ENCODE data around the gene CARD8. TPM values are rescaled to one million over a fixed set of nuclear protein-coding genes. Genes with fewer than 3 reads are reported as not detected.

The CARD8 gene
- total and polyA plus RNA-seq, 2 donors from 2014 or later = 11.4 to 53.1 TPM

DNA sequence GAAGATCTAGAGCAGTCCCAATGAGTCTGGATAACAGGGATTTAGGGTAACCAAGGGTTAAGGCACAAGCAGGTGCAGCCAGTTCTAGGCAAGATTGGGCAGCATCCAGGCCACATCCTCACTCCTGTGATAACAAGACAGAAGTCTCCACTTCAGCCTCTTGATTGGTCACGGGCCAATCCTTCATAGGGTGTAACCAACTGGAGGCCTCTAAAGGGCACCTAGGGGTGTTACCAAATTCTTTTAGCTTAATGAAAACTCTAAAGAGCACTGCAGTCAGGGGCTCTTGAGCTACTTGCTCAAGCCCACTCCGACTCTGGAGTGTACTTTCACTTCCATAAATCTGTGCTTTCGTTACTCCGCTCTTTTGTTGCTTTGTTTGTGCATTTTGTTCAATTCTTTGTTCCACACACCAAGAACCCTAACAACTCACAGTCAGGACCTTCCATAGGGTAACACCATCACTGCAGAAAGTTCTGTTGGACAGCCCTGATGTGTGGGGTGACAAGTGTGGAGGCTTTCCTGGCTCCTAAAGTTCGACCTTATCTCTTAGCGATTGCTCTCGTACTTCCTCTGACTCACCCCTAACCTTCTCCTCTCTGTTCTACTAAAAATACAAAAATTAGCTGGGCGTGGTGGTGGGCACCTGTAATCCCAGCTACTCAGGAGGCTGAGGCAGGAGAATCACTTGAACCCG, 49.2 kb downstream of the CARD8 start:
- Histone ChIP-seq H3K36me3 (ENCODE audit: control insufficient read depth in 2 of 3, insufficient read depth in 3 of 3, low read length in 3 of 3) (no peaks in the 10 kb centered on the region), H3K4me3 (ENCODE audit: low read length in 3 of 3) (no peak overlapping the region), H3K9ac (ENCODE audit: low read length in 3 of 3) (no peak overlapping the region), H3K9me3 (ENCODE audit: control insufficient read depth in 2 of 3, insufficient read depth in 1 of 3, low read length in 3 of 3) (no peaks in the 10 kb centered on the region), H3K27ac (ENCODE audit: low read depth in 2 of 2, low read length in 2 of 2) (no peak overlapping the region), H3K4me1 (ENCODE audit: control insufficient read depth in 2 of 3, insufficient read depth in 2 of 3, low read depth in 1 of 3, low read length in 3 of 3) (peaks cover 0 to 7% (median 7%) of the 10 kb centered on the region in 3 donors), H3K27me3 (ENCODE audit: control insufficient read depth, insufficient read depth, low read length) (no peaks in the 10 kb centered on the region)
- no peak for DNase-seq
- TF ChIP-seq, protein P1, sequence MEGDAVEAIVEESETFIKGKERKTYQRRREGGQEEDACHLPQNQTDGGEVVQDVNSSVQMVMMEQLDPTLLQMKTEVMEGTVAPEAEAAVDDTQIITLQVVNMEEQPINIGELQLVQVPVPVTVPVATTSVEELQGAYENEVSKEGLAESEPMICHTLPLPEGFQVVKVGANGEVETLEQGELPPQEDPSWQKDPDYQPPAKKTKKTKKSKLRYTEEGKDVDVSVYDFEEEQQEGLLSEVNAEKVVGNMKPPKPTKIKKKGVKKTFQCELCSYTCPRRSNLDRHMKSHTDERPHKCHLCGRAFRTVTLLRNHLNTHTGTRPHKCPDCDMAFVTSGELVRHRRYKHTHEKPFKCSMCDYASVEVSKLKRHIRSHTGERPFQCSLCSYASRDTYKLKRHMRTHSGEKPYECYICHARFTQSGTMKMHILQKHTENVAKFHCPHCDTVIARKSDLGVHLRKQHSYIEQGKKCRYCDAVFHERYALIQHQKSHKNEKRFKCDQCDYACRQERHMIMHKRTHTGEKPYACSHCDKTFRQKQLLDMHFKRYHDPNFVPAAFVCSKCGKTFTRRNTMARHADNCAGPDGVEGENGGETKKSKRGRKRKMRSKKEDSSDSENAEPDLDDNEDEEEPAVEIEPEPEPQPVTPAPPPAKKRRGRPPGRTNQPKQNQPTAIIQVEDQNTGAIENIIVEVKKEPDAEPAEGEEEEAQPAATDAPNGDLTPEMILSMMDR (IDR thresholded peaks at IDR 0.05; ENCODE audit: borderline replicate concordance, extremely low read depth, insufficient read depth) = no peak
- intact Hi-C loops (cut with DNase I) = no loop called here
- FAIRE-seq = no peak

- Histone ChIP-seq H3K36me3 (ENCODE audit: control insufficient read depth in 2 of 3, insufficient read depth in 3 of 3, low read length in 3 of 3) (no peaks in the 10 kb centered on the region), H3K4me1 (ENCODE audit: control insufficient read depth in 2 of 3, insufficient read depth in 2 of 3, low read depth in 1 of 3, low read length in 3 of 3) (peaks cover 0 to 7% (median 7%) of the 10 kb centered on the region in 3 donors), H3K4me3 (ENCODE audit: low read length in 3 of 3) (peak overlapping the region; percentile 64 to 90 (median 82)), H3K9ac (ENCODE audit: low read length in 3 of 3) (peak overlapping the region; percentile 58 to 93 (median 75)), H3K9me3 (ENCODE audit: control insufficient read depth in 2 of 3, insufficient read depth in 1 of 3, low read length in 3 of 3) (no peaks in the 10 kb centered on the region), H3K27me3 (ENCODE audit: control insufficient read depth, insufficient read depth, low read length) (no peaks in the 10 kb centered on the region), H3K27ac (ENCODE audit: low read depth in 2 of 2, low read length in 2 of 2) (peak overlapping the region; percentile 26 to 57)
- FAIRE-seq = peak; percentile 52
- peak; percentile 97 to 99 (median 99) for DNase-seq
- intact Hi-C loops (cut with DNase I) = no loop called here
- TF ChIP-seq, protein P1 (IDR thresholded peaks at IDR 0.05; ENCODE audit: borderline replicate concordance, extremely low read depth, insufficient read depth) = no peak
Measured at GRCh38 chr19:48203794-48204628, 51.7 kb downstream of the CARD8 start.

GRCh38 chr19:48203222-48203793, 52.4 kb downstream of the CARD8 start:
- Histone ChIP-seq H3K4me3 (ENCODE audit: low read length in 3 of 3) (peak overlapping the region; percentile 64 to 90 (median 82)), H3K4me1 (ENCODE audit: control insufficient read depth in 2 of 3, insufficient read depth in 2 of 3, low read depth in 1 of 3, low read length in 3 of 3) (peaks cover 0 to 7% (median 7%) of the 10 kb centered on the region in 3 donors), H3K9me3 (ENCODE audit: control insufficient read depth in 2 of 3, insufficient read depth in 1 of 3, low read length in 3 of 3) (no peaks in the 10 kb centered on the region), H3K9ac (ENCODE audit: low read length in 3 of 3) (peak overlapping the region; percentile 20 to 75 (median 43)), H3K36me3 (ENCODE audit: control insufficient read depth in 2 of 3, insufficient read depth in 3 of 3, low read length in 3 of 3) (no peaks in the 10 kb centered on the region), H3K27me3 (ENCODE audit: control insufficient read depth, insufficient read depth, low read length) (no peaks in the 10 kb centered on the region), H3K27ac (ENCODE audit: low read depth in 2 of 2, low read length in 2 of 2) (peak overlapping the region; percentile 26 to 57)
- intact Hi-C loops (cut with DNase I) = no loop called here
- FAIRE-seq (no peak), DNase-seq (no peak)
- TF ChIP-seq, protein P1 (IDR thresholded peaks at IDR 0.05; ENCODE audit: borderline replicate concordance, extremely low read depth, insufficient read depth) = no peak
